Germinal center (tissue), 1 donor: Measurements from ENCODE around the gene ZNF750.

Experiments used
- DNase-seq: peaks from one replicate; pipeline ENCODE4 v3.0.0; 2012; ENCODE audit warnings: mixed read lengths, low spot score

ZNF750 gene

DNA sequence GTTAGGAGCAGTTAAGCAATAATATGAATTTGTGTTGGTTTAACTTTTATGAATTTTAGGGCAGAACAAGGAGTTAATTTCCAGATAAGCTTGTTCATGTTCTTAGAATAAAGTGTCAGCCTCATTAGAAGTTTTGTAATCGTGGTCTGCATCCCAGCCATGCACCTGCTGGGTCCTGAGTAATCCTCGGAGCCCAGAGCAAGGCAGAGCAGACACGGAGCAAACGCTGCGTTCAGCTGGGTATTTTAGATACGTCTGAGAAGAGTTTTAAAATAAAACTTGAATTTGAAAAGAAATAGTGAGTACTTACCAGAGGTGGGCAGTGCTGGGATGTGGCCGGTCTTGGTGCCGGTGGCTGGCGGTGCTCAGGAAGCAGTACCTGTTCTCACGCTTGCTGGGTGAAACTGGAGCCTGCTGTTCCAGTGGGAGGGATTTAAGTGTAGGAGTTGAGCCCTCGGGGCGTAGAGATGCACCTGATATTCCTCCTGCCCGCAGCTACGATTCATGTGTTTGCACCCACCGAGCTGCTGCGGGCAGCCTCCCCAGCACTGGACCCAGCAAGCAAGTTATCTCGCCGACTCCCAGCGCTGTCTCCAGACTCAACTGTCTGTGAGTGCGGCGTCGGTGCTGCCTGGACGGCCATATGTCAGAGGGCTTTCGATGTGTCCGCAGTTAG is at the start of gene ZNF750:
Gene ZNF750 (minus strand): TSS at position 406 of the 676 bp plus-strand sequence. CDS start 7,568 bp downstream, outside the sequence.
- no peak for DNase-seq

DNA sequence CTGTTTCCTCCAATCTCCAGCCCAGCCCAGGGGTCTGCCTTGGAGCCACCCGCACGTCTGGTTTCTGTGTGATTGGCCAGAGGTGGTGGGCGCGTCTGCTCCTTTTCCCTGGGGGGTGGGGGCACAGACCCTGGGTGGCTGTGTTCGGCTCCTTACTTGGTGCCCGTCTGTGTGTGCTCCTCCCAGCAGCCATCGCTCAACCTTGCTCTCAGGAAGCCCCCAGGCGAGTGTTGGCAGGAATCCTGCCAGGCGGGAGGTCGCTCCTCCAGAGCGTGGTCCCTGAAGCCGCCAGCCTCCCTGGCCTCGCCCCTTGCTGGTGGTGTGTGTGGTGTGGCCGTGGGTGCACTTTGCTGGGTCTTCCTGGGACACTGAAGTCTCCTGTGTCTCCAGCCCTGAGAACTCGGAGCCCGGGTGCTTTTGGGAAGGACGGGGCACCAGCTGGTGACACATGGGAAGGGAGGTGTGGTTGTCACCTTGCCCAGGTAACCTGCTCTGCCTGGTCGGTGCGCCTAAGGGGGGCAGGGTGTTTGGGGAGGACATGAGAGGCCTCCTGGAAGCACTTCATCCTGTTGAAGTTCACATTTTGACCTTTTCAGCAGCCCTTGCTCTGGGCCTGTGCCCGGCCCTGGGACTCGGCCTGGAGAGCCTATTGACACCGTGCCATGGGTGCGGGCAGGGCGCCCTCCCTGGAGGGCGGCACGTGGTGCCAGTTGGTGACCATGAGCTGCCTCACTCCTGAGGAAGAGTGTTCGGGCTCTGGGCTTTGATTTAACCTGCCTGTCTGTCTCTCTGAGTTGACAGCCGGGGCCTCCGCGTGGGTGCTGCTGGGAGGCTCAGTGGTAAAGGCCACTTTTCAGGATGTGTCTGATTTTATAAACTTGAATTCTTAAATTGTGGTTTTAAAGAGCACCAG is 49.0 kb upstream of the ZNF750 start:
- DNase-seq = no peak

DNA sequence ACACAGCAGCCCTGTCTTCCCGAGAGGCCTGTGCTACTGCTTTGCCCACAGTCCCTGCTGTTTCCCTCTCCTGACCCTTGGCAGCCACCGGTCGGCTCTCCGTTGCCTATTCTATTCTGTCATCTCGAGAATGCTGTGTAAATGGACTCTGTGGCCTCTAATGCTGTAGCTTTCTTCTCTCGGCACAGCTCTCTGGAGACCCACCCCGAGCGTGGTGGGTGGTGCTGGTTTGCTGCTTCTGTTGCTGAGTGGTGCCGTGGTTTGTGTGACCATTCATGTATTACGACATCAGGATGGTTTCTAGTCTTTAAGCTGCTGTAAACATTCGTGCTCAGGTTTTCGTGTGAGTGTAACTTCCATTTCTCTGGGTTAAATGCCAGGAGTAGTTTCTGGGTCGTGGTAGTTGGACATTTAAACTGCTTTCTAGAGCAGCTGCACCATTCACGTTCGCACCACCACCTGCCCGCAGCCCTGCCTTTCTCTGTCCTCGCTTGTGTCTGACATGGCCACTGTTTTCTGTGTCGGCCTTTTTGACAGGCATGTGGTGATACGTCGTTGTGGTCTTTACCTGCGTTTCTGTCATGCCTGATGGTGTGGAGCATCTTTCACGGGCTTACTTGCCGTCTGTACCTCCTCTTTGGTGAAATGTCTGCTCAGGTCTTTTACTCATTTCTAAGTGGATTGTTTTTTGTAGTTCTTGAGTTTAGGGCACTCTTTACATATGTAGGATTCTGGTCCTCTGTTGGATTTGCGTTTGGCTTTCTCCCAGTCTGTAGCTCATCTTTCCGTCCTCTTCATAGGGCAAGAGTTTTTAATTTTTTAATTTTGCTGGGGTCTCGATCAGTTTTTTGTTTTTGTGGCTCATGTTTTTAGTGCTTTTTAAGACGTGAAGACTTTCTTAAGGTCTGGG is 47.7 kb upstream of the ZNF750 start:
- no peak for DNase-seq

DNA sequence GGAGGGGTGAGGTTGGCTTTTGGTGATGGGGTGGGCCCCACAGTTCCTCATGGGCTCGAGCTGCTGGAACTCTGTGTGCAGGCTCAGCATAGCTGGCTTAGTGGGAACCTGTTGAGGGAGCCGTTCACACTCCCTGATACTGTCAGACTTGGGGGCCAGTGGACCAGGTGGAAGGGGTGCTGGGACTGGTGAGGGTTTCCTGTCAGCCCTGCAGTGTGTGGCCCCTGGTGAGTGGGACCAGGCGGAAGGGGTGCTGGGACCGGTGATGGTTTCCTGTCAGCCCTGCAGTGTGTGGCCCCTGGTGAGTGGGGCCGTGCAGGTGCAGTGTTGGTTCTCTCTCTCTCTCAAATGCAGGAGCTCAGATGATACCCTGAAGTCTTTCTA is 45.1 kb upstream of the ZNF750 start:
- DNase-seq = no peak

DNA sequence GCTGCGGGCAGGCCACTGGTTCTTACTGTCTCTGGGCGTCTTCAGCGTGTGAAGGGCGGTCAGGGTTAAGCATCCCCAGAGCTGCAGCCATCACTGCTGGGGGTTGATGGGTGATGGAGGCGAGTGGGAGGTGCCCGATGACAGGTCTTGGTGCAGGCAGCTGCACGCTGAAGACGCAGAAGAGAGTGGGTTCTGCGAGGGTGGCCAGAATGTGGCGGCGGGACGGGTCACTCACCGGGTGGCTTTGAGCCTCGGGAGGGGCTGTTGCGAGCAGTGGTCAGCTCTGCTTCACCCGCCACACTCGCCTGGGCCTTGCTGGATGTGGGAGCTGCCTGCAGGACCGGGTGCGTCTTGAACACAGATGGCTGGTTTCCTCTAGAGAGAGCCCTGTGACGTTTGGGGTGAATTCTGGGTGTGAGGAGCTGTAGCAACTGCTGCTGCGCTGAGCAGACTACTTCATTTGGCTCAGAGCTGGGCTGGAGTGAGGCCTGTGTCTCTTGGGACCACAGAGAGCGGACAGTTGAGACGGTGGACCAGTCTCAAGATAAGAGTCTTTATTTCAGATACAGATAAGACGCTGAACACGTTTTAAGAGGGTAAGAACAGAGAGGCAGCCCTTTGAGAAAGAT is 44.6 kb upstream of the ZNF750 start:
- no peak for DNase-seq

DNA sequence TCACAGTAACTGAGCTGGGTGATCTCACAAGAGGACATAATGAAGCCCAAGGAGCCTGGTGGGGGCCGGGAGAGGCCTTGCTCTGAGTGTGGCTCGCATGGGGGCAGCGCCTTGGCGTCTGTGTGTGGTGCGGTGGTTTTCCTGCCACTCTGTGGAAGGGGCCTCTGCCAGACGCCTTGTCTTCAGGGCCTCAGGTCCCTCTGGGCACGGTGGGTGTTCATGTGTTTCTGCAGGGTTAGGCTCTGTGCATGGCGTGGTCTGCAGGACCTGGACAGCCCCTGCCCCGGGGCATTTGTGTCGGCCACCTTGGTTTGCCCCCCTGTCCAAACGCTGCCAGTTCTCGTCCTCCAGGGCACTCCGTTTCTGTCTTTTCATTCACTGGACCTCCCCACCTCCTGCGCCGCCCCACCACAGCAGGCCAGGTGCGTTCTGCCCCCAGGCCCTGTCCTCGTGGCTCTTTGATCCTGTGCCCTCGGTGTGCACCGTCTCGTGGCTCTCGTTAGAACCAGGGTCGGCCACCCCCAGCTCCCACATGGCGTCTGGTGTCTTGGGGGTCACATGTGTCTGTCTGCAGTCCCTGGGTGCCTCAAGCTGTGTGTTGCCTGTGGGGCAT is 43.7 kb upstream of the ZNF750 start:
- DNase-seq = no peak

DNA sequence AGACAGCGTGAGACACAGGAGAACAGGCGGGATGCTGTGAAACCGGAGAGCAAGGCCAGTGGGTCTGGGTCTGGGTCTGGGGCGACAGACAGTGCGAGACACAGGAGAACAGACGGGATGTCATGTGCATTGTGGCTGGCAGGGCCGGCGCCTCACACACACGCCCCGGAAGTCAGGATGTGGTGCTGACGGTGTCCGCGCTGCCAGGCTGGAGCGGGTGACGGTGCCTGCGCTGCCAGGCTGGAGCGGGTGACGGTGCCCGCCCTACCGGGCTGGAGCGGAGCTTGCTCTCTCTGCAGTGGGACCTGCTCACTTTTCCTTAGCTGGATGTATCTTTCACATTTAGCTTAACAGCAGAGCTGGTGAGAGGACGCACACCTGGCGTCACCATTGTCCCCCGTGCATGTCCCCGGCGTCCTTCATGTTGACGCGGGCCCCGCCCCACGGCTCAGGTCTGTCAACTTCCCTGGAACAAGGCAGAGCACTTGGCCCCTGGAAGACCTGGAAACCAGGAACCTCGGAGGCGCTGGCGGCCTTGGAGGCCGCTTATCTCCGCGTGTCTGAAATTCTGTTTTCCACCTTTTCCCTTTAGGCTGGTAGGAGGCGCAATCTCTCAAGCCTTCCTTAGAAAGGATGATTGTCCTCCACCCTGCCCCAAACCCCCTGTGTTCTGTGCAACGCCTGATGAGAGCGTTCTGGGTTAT is 43.0 kb upstream of the ZNF750 start:
- no peak for DNase-seq

DNA sequence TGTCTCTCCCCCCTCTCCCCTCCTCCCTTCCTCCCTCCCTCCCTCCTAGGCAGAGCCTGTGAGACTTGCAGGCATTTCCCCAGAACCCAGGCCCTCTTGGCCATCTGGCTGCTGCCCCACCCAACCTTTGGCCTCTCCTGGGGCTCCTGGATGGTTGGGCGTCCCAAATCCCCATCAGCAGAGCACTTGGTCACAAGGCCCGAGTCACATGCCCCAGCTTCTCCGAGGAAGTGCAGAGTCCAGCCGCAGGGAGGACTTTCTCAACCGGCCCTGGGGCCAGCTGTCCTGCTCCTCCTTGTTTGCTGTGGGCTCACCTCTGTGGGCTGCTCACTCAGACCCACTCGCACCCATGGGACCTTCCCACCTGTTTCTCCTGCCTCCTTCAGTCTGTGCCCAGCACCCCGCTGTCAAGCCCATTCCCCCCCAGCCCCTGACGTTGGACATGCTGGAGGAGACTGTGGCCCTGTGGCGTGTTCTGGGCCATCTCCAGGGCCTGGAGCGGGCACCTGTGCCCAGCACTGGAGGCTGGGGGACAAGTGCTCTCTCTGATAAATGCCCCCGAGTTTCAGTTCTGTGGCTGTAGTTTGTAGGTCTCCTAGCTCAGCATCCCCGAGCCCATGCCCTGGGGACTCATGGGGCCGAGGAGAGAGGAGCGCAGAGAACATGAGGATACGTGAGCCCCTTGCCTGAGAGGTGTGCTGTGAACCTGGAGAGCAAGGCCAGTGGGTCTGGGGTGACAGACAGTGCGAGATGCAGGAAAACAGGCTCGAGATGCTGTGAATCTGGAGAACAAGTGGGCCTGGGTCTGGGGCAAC is 42.3 kb upstream of the ZNF750 start:
- DNase-seq = no peak

DNA sequence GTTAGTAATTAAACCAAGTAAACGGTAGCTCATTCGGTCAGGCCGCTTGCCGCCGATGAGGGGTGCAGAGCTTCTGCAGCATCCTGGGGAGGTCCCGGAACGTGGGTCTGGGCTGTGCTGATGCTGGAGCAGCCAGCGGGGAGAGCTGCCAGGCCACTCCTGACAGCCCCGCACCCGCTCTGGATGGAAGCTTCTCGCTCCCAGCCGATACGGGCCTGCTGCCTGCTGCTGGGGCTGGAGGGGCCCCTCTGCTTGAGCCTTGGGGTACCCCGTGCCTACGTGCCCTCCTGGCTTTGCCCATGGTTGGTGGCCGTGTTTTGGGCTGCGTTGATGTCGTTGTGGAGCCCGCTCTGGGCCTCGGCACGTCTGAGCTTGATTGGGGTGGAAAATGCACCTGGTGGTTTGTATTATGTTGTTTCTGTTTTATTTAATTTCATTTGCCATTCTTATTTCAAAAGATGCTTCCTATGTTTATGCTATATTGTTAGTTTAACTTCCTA is 41.6 kb upstream of the ZNF750 start:
- no peak for DNase-seq

DNA sequence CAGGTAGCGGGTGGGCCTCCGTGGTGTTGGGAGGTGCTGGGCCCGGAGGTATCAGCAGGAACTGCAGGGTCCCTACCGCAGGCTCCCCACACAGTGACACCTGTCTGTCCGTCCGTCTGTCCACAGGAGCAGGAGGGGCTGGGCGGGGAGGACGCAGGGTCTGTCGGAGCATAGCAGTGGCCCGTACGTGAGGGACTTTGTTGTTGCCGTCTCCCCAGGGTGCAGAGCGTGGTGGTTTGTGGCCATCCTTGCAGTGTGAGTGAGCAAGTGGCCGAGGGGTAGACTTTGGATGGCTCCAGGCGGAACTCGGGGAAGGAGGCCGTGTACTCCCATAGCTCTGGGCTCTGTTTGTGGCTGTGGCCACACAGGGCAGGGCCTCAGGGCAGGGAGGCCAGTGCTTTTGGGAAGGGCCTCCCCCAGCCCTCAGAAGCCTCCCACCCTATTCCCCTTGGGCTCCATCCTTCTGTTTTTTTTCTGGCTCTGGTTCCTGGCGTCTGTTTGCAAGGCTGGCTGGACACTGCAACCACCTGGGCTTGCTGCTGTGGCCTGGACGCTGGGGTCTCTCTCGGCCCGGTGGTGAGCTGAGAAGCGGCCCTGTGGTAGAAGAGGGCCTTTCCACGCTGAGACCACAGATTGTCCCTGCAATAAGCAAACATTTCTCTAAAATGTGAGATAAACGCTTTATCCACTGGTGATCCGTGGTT is 41.0 kb upstream of the ZNF750 start:
- DNase-seq = no peak

DNA sequence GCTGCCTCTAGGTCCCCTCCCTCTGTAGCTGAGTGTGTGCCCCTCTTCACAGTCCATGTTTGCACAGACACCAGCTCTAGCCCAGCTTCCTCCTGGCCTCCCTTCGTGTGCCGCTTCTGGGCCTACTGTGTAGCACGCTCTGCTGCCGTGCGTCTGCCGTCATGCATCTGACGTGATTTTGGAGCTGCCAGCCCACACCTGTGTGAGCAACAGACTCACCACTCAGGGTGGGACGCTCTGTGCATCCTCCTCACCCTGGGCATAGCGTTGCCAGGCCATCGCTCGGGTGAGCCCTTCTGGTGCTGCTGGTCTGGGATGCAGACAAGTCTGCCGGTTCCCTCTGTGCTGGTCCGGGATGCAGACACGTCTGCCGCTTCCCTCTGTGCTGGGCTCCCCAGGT is 39.4 kb upstream of the ZNF750 start:
- DNase-seq = no peak

DNA sequence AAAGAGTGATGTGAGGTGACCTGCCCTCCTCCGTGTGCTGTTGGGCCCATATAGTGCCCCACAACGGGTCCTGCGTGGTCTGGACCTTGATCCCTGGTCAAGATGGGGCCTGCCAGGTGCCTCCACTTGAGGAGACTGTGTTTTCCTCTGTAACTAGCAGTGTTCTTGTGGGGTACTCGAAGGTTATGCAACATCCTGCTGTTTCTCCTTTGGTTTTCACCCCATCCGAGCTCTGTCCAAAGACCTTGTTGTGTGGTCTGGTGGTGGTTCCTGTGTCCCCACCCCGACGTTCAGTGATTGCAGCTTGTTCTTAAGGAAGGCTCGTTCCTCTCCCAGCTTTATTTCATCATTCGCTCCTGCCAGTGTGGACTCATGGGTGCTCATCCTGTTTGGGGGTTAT is 38.7 kb upstream of the ZNF750 start:
- no peak for DNase-seq

DNA sequence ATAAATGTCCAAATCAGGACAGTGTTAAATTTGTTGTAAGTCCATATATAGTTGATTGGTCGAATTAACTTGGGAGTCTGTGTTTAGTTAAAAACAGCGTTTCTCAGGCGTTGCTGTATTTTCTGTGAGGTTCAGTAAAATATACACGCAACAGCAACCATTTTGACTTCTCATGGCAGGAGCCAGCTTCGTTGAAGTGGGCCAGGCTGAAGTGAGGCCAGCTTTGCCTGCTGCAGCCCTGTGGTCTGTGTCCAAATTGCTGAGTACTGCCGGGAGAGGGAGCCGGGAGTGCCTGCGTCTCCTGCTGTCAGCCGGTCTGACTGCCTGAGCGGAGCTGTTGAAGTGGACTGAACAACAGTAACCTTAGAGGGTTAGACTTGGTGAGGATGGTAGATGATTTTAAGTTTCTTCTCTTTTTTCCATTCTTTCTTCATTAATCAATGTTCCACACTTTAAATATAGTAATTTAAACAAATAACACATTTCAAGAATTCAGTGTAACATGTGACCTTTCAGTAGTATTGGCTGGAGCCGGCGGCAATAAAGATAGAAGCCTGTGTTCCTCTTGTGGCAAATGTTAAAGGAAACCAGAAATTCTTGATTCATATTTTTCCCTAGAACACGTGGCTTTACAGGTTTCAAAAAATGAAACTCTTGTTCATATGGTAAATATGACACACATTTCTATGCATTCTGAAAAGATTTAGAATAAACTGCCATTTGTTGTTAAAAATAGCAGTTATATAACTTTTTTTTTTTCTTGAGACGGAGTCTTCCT is 37.0 kb upstream of the ZNF750 start:
- no peak for DNase-seq

DNA sequence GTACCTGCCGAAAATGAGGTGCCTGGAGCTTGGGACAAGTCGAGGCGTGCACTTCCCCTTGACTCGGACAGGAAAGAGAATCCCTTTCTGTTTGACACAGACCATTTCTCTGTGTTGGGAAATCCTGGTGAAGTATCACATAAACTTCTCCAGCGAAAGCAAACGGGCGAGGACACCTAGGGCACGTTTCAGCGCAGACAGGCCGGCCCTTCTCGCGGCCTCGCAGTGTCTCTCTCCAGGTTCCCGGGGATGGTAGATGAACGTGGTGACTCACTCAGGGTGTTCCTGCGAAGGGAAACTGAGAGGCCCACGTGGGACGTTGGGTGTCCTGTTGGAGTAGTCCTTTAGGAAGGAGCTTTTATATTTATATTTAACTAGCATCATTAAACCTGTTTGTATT is 36.3 kb upstream of the ZNF750 start:
- DNase-seq = no peak

DNA sequence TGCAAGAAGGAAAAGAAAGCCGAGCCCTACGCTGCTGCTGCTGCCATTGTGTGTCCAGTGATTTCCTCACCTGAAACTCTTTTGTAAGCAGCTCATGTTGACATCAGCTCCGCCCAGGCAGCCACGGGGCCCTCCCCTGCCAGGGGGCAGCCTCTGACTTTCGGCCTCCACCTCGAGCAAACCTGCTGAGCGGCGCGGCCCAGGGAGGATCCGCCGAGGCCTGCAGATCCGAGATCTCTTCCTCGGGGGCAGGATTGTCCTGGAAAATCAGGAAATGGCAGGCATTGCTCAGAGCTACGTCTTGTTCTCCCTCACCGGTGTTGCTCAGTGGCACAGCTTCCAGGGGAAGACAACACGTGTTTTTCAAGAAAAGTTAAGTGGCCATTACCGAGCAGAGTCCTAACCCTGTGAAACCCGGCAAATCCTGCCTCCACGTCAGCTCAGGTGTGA is 35.6 kb upstream of the ZNF750 start:
- no peak for DNase-seq

DNA sequence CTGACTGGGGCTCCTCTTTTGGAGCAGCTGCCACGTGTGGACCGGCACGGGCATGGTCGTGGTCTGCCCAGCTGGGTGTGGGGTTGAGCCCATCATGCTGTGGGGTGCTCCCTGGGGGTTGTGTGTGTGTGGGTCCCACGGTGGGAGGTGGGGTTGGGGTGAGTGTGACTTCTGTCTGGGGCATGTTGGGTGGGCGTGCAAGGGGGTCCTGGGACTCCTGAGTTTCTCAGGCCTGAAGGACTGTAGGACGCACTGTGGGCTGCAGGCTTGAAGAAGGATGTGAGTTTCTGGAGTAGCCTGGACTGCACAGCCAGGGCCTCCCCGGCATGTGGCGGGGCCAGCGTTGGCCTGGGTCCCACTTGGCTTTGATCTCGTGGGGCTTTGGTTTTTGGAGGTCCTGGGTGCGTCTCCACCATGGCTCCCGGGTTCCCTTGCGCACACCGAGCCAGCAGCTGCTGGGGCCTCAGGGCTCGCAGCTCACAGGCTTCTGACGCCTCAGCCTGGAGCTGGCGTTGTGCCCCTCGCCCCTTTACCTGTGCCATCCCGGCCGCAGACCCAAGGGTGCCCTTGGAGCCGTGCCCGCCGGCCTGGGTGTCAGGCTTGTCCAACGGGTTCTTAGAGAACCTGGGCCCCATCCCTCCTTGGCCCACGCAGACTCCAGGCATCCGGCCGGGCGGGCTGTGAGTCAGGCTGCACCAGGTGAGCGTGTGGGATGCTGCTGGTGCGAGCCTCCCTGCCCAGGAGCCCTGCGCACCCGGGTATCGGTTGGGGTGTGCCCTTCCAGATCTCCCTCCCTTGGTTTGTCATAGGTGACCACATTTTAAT is 34.4 kb upstream of the ZNF750 start:
- no peak for DNase-seq

DNA sequence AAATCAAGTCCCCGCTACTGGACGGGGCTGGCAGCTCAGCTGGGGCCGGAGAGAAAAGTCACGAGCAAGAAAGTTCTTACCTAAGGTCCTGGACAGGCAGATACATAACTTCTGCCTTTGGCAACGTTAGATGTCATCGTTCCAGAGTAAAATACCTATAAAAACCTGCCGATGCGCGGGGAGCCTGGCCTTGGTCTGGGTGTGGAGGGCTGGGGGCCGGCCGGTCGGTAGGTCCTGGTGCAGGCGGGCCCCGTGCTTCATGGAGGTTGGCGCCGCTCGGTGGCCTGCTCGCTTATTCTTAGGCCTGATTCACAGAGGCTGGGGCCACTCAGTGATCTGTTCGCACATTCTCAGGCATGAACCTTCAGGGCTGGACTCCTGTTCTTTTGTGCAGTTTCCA is 33.7 kb upstream of the ZNF750 start:
- no peak for DNase-seq
